ENCODE measurements around the gene LRMDA.

Gene LRMDA

GRCh38 chr10:76071653-76072365 lies 640.4 kb downstream of the LRMDA start:
- Histone ChIP-seq H3K36me3 (replicated peaks; ENCODE audit: low read depth, low read length) (no peaks in the 10 kb centered on the region), H3K4me1 (ENCODE audit: low read length) (no peaks in the 10 kb centered on the region), H3K27ac (ENCODE audit: low read length) (no peak overlapping the region), H4K20me1 (ENCODE audit: insufficient read depth, low read length) (no peaks in the 10 kb centered on the region), H3K79me2 (ENCODE audit: low read length) (no peaks in the 10 kb centered on the region), H3K4me2 (ENCODE audit: low read length) (no peak overlapping the region), H2AFZ (ENCODE audit: low read depth, low read length) (no peak overlapping the region), H3K9ac (ENCODE audit: low read length) (no peak overlapping the region), H3K27me3 (ENCODE audit: low read depth, low read length) (no peaks in the 10 kb centered on the region), H3K9me3 (ENCODE audit: insufficient read depth, low read length) (no peaks in the 10 kb centered on the region), H3K4me3 (ENCODE audit: low read length) (no peak overlapping the region)
- TF ChIP-seq EZH2phosphoT487 (IDR thresholded peaks at IDR 0.05; ENCODE audit: low read depth): no peak
- TF ChIP-seq CTCF (IDR thresholded peaks at IDR 0.05; ENCODE audit: low read depth, low read length): no peak

GRCh38 chr10:76072384-76072783 lies 641.0 kb downstream of the LRMDA start:
- H3K27ac ChIP-seq (ENCODE audit: low read length): no peak overlapping the region
- no peak overlapping the region for H3K9ac ChIP-seq (ENCODE audit: low read length)
- H3K4me3 ChIP-seq (ENCODE audit: low read length): no peak overlapping the region
- no peaks in the 10 kb centered on the region for H3K4me1 ChIP-seq (ENCODE audit: low read length)
- H3K79me2 ChIP-seq (ENCODE audit: low read length): no peaks in the 10 kb centered on the region
- TF ChIP-seq CTCF (IDR thresholded peaks at IDR 0.05; ENCODE audit: low read depth, low read length) (no peak), EZH2phosphoT487 (IDR thresholded peaks at IDR 0.05; ENCODE audit: low read depth) (no peak)
- no peaks in the 10 kb centered on the region for H4K20me1 ChIP-seq (ENCODE audit: insufficient read depth, low read length)
- no peak overlapping the region for H3K4me2 ChIP-seq (ENCODE audit: low read length)
- no peaks in the 10 kb centered on the region for H3K9me3 ChIP-seq (ENCODE audit: insufficient read depth, low read length)
- H3K36me3 ChIP-seq (replicated peaks; ENCODE audit: low read depth, low read length): no peaks in the 10 kb centered on the region
- no peaks in the 10 kb centered on the region for H3K27me3 ChIP-seq (ENCODE audit: low read depth, low read length)
- no peak overlapping the region for H2AFZ ChIP-seq (ENCODE audit: low read depth, low read length)

- TF ChIP-seq EZH2phosphoT487 (IDR thresholded peaks at IDR 0.05; ENCODE audit: low read depth): no peak
- no peak for TF ChIP-seq CTCF (IDR thresholded peaks at IDR 0.05; ENCODE audit: low read depth, low read length)
- no peak overlapping the region for H3K9ac ChIP-seq (ENCODE audit: low read length)
- no peak overlapping the region for H3K4me3 ChIP-seq (ENCODE audit: low read length)
- H3K4me1 ChIP-seq (ENCODE audit: low read length): no peaks in the 10 kb centered on the region
- no peaks in the 10 kb centered on the region for H4K20me1 ChIP-seq (ENCODE audit: insufficient read depth, low read length)
- H3K27me3 ChIP-seq (ENCODE audit: low read depth, low read length): no peaks in the 10 kb centered on the region
- H3K9me3 ChIP-seq (ENCODE audit: insufficient read depth, low read length): no peaks in the 10 kb centered on the region
- no peaks in the 10 kb centered on the region for H3K79me2 ChIP-seq (ENCODE audit: low read length)
- H3K4me2 ChIP-seq (ENCODE audit: low read length): no peak overlapping the region
- no peaks in the 10 kb centered on the region for H3K36me3 ChIP-seq (replicated peaks; ENCODE audit: low read depth, low read length)
- no peak overlapping the region for H2AFZ ChIP-seq (ENCODE audit: low read depth, low read length)
- H3K27ac ChIP-seq (ENCODE audit: low read length): no peak overlapping the region
Measured at GRCh38 chr10:76073524-76073923, 642.1 kb downstream of the LRMDA start.

- H3K27me3 ChIP-seq (ENCODE audit: low read depth, low read length): no peaks in the 10 kb centered on the region
- no peaks in the 10 kb centered on the region for H3K79me2 ChIP-seq (ENCODE audit: low read length)
- no peak overlapping the region for H3K27ac ChIP-seq (ENCODE audit: low read length)
- no peak overlapping the region for H3K9ac ChIP-seq (ENCODE audit: low read length)
- H3K9me3 ChIP-seq (ENCODE audit: insufficient read depth, low read length): no peaks in the 10 kb centered on the region
- H4K20me1 ChIP-seq (ENCODE audit: insufficient read depth, low read length): no peaks in the 10 kb centered on the region
- TF ChIP-seq EZH2phosphoT487 (IDR thresholded peaks at IDR 0.05; ENCODE audit: low read depth) (no peak), CTCF (IDR thresholded peaks at IDR 0.05; ENCODE audit: low read depth, low read length) (no peak)
- H2AFZ ChIP-seq (ENCODE audit: low read depth, low read length): no peak overlapping the region
- H3K4me2 ChIP-seq (ENCODE audit: low read length): no peak overlapping the region
- H3K4me1 ChIP-seq (ENCODE audit: low read length): no peaks in the 10 kb centered on the region
- H3K36me3 ChIP-seq (replicated peaks; ENCODE audit: low read depth, low read length): no peaks in the 10 kb centered on the region
- H3K4me3 ChIP-seq (ENCODE audit: low read length): no peak overlapping the region
Measured at GRCh38 chr10:76074659-76075058, 643.2 kb downstream of the LRMDA start.

All from OCI-LY3 (cell line).